Measurements from ENCODE around the gene ANGPTL2.

DNA sequence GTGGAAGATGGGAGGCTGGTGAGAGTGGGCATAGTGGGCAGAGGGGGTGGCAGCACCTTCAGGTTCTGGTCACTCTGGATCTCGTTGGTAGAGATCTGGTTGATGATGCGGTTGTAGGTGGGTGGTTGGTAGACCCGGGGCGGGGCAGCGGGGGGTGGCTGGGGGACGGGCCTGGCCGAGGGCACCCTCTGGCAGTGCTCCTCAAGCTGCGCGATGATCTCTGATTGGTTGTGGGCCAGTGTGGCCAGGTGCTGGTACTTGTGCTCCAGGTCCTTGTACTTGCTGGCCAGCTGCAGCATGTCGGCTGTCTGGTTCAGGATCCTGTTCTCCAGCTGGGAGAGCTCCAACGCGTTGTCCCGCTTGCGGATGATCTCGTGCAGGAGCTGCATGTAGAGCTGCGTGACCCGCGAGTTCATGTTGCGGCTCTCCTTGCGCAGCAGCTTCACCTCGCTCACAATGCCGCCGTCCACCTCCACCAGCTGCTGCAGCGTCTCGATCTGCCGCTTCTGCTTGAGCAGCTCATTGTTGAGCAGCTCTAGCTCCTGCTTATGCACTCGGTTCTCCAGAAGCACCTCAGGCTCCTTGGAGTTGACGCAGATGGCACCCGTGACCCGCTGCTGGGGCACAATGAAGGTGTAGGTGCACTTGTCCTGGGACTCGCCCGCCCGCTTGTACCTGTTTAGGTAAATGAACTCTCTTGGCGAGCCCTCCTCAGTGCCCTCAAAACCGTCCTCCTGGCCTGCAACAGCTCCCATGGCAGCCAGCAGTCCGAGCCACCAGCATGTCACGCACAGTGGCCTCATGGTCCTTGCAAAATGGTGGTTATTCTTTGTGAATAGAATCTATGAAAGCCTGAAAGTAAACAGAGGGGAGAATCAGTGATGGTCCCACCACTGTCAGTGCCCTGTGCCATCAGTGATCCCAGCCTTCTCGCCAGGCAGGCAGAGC, 14.2 kb downstream of the ANGPTL2 start:
- TF ChIP-seq CTCF (IDR thresholded peaks at IDR 0.05) (no peak), REST (IDR thresholded peaks at IDR 0.05; ENCODE audit: insufficient read depth in 1 of 2, low read depth in 2 of 2, low read length in 1 of 2) (no peak), POLR2AphosphoS5 (IDR thresholded peaks at IDR 0.05; ENCODE audit: low read depth, low read length) (no peak), SIN3A (IDR thresholded peaks at IDR 0.05; ENCODE audit: borderline replicate concordance, insufficient read depth, low read depth, low read length) (no peak)

Measured in Panc1 (cell line).